ENCODE measurements around the gene LAMC3.

- TF ChIP-seq CTCF (conservative IDR thresholded peaks at IDR 0.05; ENCODE audit: low read length) (no peak), EZH2phosphoT487 (IDR thresholded peaks at IDR 0.05; ENCODE audit: borderline replicate concordance, low read depth, low read length) (no peak)
Measured at GRCh38 chr9:130986356-130986965, 22.5 kb upstream of the LAMC3 start.
